HCT116 (cell line): Measurements from ENCODE around the gene ITGA11. TPM values are rescaled to one million over a fixed set of nuclear protein-coding genes. Genes with fewer than 3 reads are reported as not detected.

Experiments used
- ATAC-seq: fragments of 200-7000 bp; cut with Tn5 transposase; 2 replicates; pipeline ENCODE4 v1.9.1; 2020; ENCODE audit warnings: mild to moderate bottlenecking, moderate library complexity
- BruUV-seq: library from RNA; stranded (reverse); fragments of 400-500 nt; replicated peaks from 2 replicates; lab custom pipeline; 2021; lab: Mats Ljungman, UMichigan
- CTCF ChIA-PET: fragments of 300-600 bp; sonication (Branson Sonifier 250); formaldehyde crosslinking; loops from one replicate; lab custom pipeline; 2021; ENCODE audit warnings: antibody characterized with exemption; lab: Charles Lee
- POLR2A ChIA-PET: fragments of 300-600, 350-600 bp; sonication (Branson Sonifier 250); formaldehyde crosslinking; loops from one replicate; lab custom pipeline; 2021; ENCODE audit warnings: antibody characterized with exemption; lab: Charles Lee
- RAD21 ChIA-PET, 2 experiments: fragments of 300-600 bp; sonication (Branson Sonifier 250); formaldehyde crosslinking; loops; one replicate each; lab custom pipeline; 2023; ENCODE audit warnings: low total read pairs in 2 of 2; ENCODE audit not compliant: uncharacterized antibody in 2 of 2, unreplicated experiment in 2 of 2, low non-redundant PET in 1 of 2; lab: Charles Lee
- DNase-seq: peaks from one replicate; pipeline ENCODE4 v3.0.0-alpha.2; 2010; ENCODE audit warnings: low read depth, low spot score
- H2AFZ ChIP-seq: fragments of 200-600 bp; shearing (Covaris generic), sonication (generic); 2 replicates; pipeline ENCODE4 v1.6.1; 2017; ENCODE audit warnings: low read depth, mixed run types, mixed read lengths, antibody characterized with exemption, low read length; ENCODE audit not compliant: poor library complexity, severe bottlenecking
- H3K27ac ChIP-seq: 2 replicates; pipeline ENCODE4 v1.5.1; 2012; ENCODE audit warnings: low read depth, low read length
- H3K27me3 ChIP-seq: fragments of 200-600 bp; sonication (generic); 2 replicates; pipeline ENCODE4 v1.6.1; 2016; ENCODE audit warnings: mixed run types, low read length, mixed read lengths; ENCODE audit not compliant: insufficient read depth
- H3K36me3 ChIP-seq, 2 experiments: fragments of 200-500 bp in 1 of 2; fragments of 200-600 bp in 1 of 2; sonication (Bioruptor generic) in 1 of 2; sonication (generic) in 1 of 2; 2 replicates each; pipeline versions ENCODE4 v1.5.1 to v1.6.1; 2014 to 2016; ENCODE audit warnings: low read length in 2 of 2, inconsistent platforms in 1 of 2, mixed read lengths in 1 of 2, mixed run types in 1 of 2; ENCODE audit not compliant: insufficient read depth in 2 of 2, control insufficient read depth in 1 of 2
- H3K4me1 ChIP-seq, 2 experiments: fragments of 200-600 bp in 1 of 2; sonication (generic) in 1 of 2; 2 replicates each; pipeline versions ENCODE4 v1.5.1 to v1.6.1; 2012 to 2017; ENCODE audit warnings: low read length in 2 of 2, inconsistent platforms in 1 of 2, mild to moderate bottlenecking in 1 of 2, mixed read lengths in 1 of 2, mixed run types in 1 of 2, moderate library complexity in 1 of 2; ENCODE audit not compliant: insufficient read depth in 2 of 2, control insufficient read depth in 1 of 2
- H3K4me2 ChIP-seq: fragments of 200-600 bp; sonication (generic); 2 replicates; pipeline ENCODE4 v1.6.1; 2017; ENCODE audit warnings: mixed run types, low read length, mixed read lengths
- H3K4me3 ChIP-seq, 2 experiments: fragments of 200-600 bp in 1 of 2; sonication (generic) in 1 of 2; replicated peaks in 1 of 2; 2 replicates each; pipeline ENCODE4 v1.5.1; 2011 to 2016; ENCODE audit warnings: low read length in 2 of 2, control low read depth in 1 of 2, low read depth in 1 of 2, mild to moderate bottlenecking in 1 of 2, mixed read lengths in 1 of 2, mixed run types in 1 of 2
- H3K79me2 ChIP-seq: fragments of 200-600 bp; sonication (generic); 2 replicates; pipeline ENCODE4 v1.6.1; 2017; ENCODE audit warnings: mild to moderate bottlenecking, mixed run types, low read length, moderate library complexity, mixed read lengths; ENCODE audit not compliant: insufficient read depth
- H3K9ac ChIP-seq: fragments of 200-600 bp; sonication (generic); 2 replicates; pipeline ENCODE4 v1.6.1; 2016; ENCODE audit warnings: low read length, mixed read lengths
- H3K9me2 ChIP-seq: fragments of 200-600 bp; sonication (generic), shearing (Covaris generic); 2 replicates; pipeline ENCODE4 v1.6.1; 2017; ENCODE audit warnings: mixed run types, mild to moderate bottlenecking, moderate library complexity; ENCODE audit not compliant: insufficient read depth
- H3K9me3 ChIP-seq, 2 experiments: fragments of 200-500 bp in 1 of 2; fragments of 200-600 bp in 1 of 2; sonication (Bioruptor generic) in 1 of 2; sonication (generic) in 1 of 2; 2 replicates each; pipeline ENCODE4 v1.6.1; 2014 to 2017; ENCODE audit warnings: low read length in 2 of 2, mixed read lengths in 2 of 2, inconsistent platforms in 1 of 2, low read depth in 1 of 2, mild to moderate bottlenecking in 1 of 2, mixed run types in 1 of 2, moderate library complexity in 1 of 2; ENCODE audit not compliant: control insufficient read depth in 1 of 2, insufficient read depth in 1 of 2
- H4K20me1 ChIP-seq: fragments of 200-600 bp; sonication (generic), shearing (Covaris generic); 2 replicates; pipeline ENCODE4 v1.6.1; 2017; ENCODE audit warnings: mixed run types, mild to moderate bottlenecking, moderate library complexity; ENCODE audit not compliant: insufficient read depth
- ATF3 ChIP-seq: IDR thresholded peaks from 2 replicates; pipeline ENCODE4 v1.6.1; 2012
- CBX3 ChIP-seq: IDR thresholded peaks from 2 replicates; pipeline ENCODE4 v1.6.1; 2012; ENCODE audit warnings: low read depth
- CTCF ChIP-seq, 3 experiments: fragments of 200-600 bp in 1 of 3; sonication (generic) in 1 of 3; IDR thresholded peaks in 2 of 3; conservative IDR thresholded peaks in 1 of 3; 2 replicates each; pipeline ENCODE4 v1.5.1; 2012 to 2017; ENCODE audit warnings: low read depth in 2 of 3, low read length in 2 of 3, antibody characterized with exemption in 1 of 3, borderline replicate concordance in 1 of 3, control low read depth in 1 of 3, mild to moderate bottlenecking in 1 of 3, mixed read lengths in 1 of 3, mixed run types in 1 of 3, moderate library complexity in 1 of 3; ENCODE audit not compliant: insufficient read depth in 1 of 3
- EZH2 ChIP-seq: fragments of 200-600 bp; sonication (generic); IDR thresholded peaks from 2 replicates; pipeline ENCODE4 v1.6.1; 2017; ENCODE audit warnings: antibody characterized with exemption, mixed run types
- JUND ChIP-seq: IDR thresholded peaks from 2 replicates; pipeline ENCODE4 v1.6.1; 2012
- MAX ChIP-seq: IDR thresholded peaks from 2 replicates; pipeline ENCODE4 v1.6.1; 2012
- POLR2A ChIP-seq: IDR thresholded peaks from 2 replicates; pipeline ENCODE4 v1.7.0; 2011; ENCODE audit warnings: borderline replicate concordance; ENCODE audit not compliant: insufficient read depth, insufficient read length; ENCODE audit errors: extremely low read depth
- POLR2AphosphoS5 ChIP-seq: IDR thresholded peaks from 2 replicates; pipeline ENCODE4 v1.6.1; 2011; ENCODE audit warnings: mild to moderate bottlenecking, low read depth, low read length, moderate library complexity
- SP1 ChIP-seq: IDR thresholded peaks from 2 replicates; pipeline ENCODE4 v1.6.1; 2012; ENCODE audit warnings: low read depth
- SRF ChIP-seq: IDR thresholded peaks from 2 replicates; pipeline ENCODE4 v1.6.1; 2012; ENCODE audit warnings: low read depth
- TCF7L2 ChIP-seq: IDR thresholded peaks from 2 replicates; pipeline ENCODE4 v1.7.0; 2011; ENCODE audit warnings: borderline replicate concordance, inconsistent platforms; ENCODE audit not compliant: insufficient read depth, insufficient read length; ENCODE audit errors: extremely low read depth
- YY1 ChIP-seq: IDR thresholded peaks from 2 replicates; pipeline ENCODE4 v1.6.1; 2011; ENCODE audit warnings: low read length, low read depth, moderate library complexity, mild to moderate bottlenecking; ENCODE audit not compliant: insufficient replicate concordance; ENCODE audit errors: extremely low read depth
- ZNF274 ChIP-seq: fragments of 200-500 bp; sonication (Bioruptor generic); IDR thresholded peaks from 2 replicates; pipeline ENCODE4 v1.6.1; 2014; ENCODE audit warnings: mild to moderate bottlenecking, low read depth, low read length, inconsistent platforms
- intact Hi-C: fragments of 100-400 bp; cut with micrococcal nuclease; formaldehyde crosslinking; loops from 2 replicates; pipeline ENCODE4 v1.10.0; 2022
- total RNA-seq: library from RNA; stranded (reverse); gene quantifications from one replicate; pipeline ENCODE4 v1.2.1, GENCODE V29; 2021; ENCODE audit not compliant: unreplicated experiment

The ITGA11 gene
- total RNA-seq, 1 experiment from 2014 or later, result not detected

- no peak overlapping the region for H2AFZ ChIP-seq
- no peak overlapping the region for H3K9ac ChIP-seq
- H3K27me3 ChIP-seq, result no peaks in the 10 kb centered on the region
- H3K9me3 ChIP-seq, result no peaks in the 10 kb centered on the region
- no peak for DNase-seq
- ATAC-seq, result no peak
- ChIA-PET CTCF (no interaction called here), POLR2A (no interaction called here), RAD21 (no interaction called here)
- H3K36me3 ChIP-seq, result no peaks in the 10 kb centered on the region; a peak in 1 of 4 replicates
- intact Hi-C loops, result no loop called here
- peaks cover 0 to 27% of the 10 kb centered on the region in 2 experiments; a peak in 3 of 4 replicates for H3K4me1 ChIP-seq
- no peak overlapping the region for H3K4me3 ChIP-seq
- H3K9me2 ChIP-seq, result no peaks in the 10 kb centered on the region
- no peak overlapping the region for H3K4me2 ChIP-seq
- no peaks in the 10 kb centered on the region for H3K79me2 ChIP-seq
- H4K20me1 ChIP-seq, result no peaks in the 10 kb centered on the region
- no peak overlapping the region for H3K27ac ChIP-seq
- no TSS peak for BruUV-seq
- TF ChIP-seq YY1 (no peak), EZH2 (no peak), CTCF (IDR thresholded peaks at IDR 0.05 in 2 of 3, conservative IDR thresholded peaks at IDR 0.05 in 1 of 3; ENCODE audit: borderline replicate concordance in 1 of 3, insufficient read depth in 1 of 3, low read depth in 2 of 3, low read length in 2 of 3) (no peak), SP1 (no peak), SRF (no peak), POLR2A (no peak), CBX3 (no peak), ZNF274 (no peak), MAX (no peak), ATF3 (no peak), POLR2AphosphoS5 (no peak), JUND (no peak), TCF7L2 (no peak)
Observed at GRCh38 chr15:68301301-68301700, 130.7 kb downstream of the ITGA11 start.
